AG04450 (cell line): ENCODE measurements around the gene PLA2G1B. TPM values are rescaled to one million over a fixed set of nuclear protein-coding genes. Genes with fewer than 3 reads are reported as not detected.

ENCODE experiments used
- CTCF ChIA-PET: fragments of 300-600, 350-600 bp; formaldehyde crosslinking; extraction: SDS; loops from one replicate; lab custom pipeline; 2022; ENCODE audit warnings: antibody characterized with exemption, inconsistent platforms; lab: Charles Lee
- POLR2A ChIA-PET: fragments of 350-600 bp; formaldehyde crosslinking; extraction: SDS; loops from one replicate; lab custom pipeline; 2021; ENCODE audit warnings: antibody characterized with exemption, inconsistent platforms; lab: Yijun Ruan, JAX
- DNase-seq: peaks from one replicate; pipeline ENCODE4 v3.0.0-alpha.2; 2011; ENCODE audit warnings: low read depth, low spot score
- H3K27ac ChIP-seq: one replicate; pipeline ENCODE4 v1.5.1; 2012; ENCODE audit warnings: low read depth, low read length, control low read depth
- H3K27me3 ChIP-seq: one replicate; pipeline ENCODE4 v1.6.0; 2012; ENCODE audit warnings: low read length; ENCODE audit not compliant: control insufficient read depth, insufficient read depth
- H3K4me3 ChIP-seq: 2 replicates; pipeline ENCODE4 v1.5.1; 2011; ENCODE audit warnings: mild to moderate bottlenecking, low read depth, low read length, control low read depth
- H3K9me3 ChIP-seq: 2 replicates; pipeline ENCODE4 v1.5.1; 2012; ENCODE audit warnings: low read length; ENCODE audit not compliant: control insufficient read depth, insufficient read depth
- polyA plus RNA-seq: library from polyadenylated mRNA; depleted of rRNA; stranded (reverse); fragments of >200 nt; gene quantifications from 2 replicates; pipeline ENCODE4 v1.2.3, GENCODE V29; 2011
- TF ChIP-seq, protein P1 (sequence below): IDR thresholded peaks from 2 replicates; pipeline ENCODE4 v1.5.1; 2011; ENCODE audit warnings: low read depth, low read length, control low read depth, inconsistent platforms

PLA2G1B gene
- polyA plus RNA-seq, 1 experiment: 0.41 TPM

GRCh38 chr12:120367233-120367923 is 39.8 kb upstream of the PLA2G1B start:
- H3K27ac ChIP-seq: no peak overlapping the region
- H3K4me3 ChIP-seq: no peak overlapping the region
- ChIA-PET CTCF (interaction anchor here (0.6 to 1.9 kb wide), 12 partner anchors 10 to 514 kb away, joined by 3 to 14 read pairs (median 4); no protein-coding TSS in a partner anchor), POLR2A (interaction anchor here (0.6 kb wide), 1 partner anchor 218 kb away, joined by 5 read pairs; no protein-coding TSS in a partner anchor)
- H3K9me3 ChIP-seq: no peaks in the 10 kb centered on the region
- H3K27me3 ChIP-seq: peaks cover 82% of the 10 kb centered on the region
- TF ChIP-seq, protein P1, sequence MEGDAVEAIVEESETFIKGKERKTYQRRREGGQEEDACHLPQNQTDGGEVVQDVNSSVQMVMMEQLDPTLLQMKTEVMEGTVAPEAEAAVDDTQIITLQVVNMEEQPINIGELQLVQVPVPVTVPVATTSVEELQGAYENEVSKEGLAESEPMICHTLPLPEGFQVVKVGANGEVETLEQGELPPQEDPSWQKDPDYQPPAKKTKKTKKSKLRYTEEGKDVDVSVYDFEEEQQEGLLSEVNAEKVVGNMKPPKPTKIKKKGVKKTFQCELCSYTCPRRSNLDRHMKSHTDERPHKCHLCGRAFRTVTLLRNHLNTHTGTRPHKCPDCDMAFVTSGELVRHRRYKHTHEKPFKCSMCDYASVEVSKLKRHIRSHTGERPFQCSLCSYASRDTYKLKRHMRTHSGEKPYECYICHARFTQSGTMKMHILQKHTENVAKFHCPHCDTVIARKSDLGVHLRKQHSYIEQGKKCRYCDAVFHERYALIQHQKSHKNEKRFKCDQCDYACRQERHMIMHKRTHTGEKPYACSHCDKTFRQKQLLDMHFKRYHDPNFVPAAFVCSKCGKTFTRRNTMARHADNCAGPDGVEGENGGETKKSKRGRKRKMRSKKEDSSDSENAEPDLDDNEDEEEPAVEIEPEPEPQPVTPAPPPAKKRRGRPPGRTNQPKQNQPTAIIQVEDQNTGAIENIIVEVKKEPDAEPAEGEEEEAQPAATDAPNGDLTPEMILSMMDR: peak; percentile 33; the same call in 1 of the 2 replicates
- no peak for DNase-seq

GRCh38 chr12:120366845-120367232 is 39.3 kb upstream of the PLA2G1B start:
- no peak for DNase-seq
- ChIA-PET CTCF (interaction anchor here (0.6 to 1.9 kb wide), 11 partner anchors 10 to 514 kb away, joined by 3 to 14 read pairs (median 4); no protein-coding TSS in a partner anchor), POLR2A (interaction anchor here (0.6 kb wide), 1 partner anchor 219 kb away, joined by 5 read pairs; no protein-coding TSS in a partner anchor)
- no peak overlapping the region for H3K4me3 ChIP-seq
- H3K27me3 ChIP-seq: peaks cover 83% of the 10 kb centered on the region
- H3K9me3 ChIP-seq: no peaks in the 10 kb centered on the region; the same call in 1 of the 2 replicates
- H3K27ac ChIP-seq: no peak overlapping the region
- TF ChIP-seq, protein P1: no peak

- CTCF ChIA-PET: interaction anchor here (0.7 to 1.9 kb wide), 5 partner anchors 9 to 64 kb away, joined by 3 to 14 read pairs (median 5); no protein-coding TSS in a partner anchor
- no peaks in the 10 kb centered on the region; the same call in 1 of the 2 replicates for H3K9me3 ChIP-seq
- no peak overlapping the region for H3K4me3 ChIP-seq
- DNase-seq: no peak
- peaks cover 82% of the 10 kb centered on the region for H3K27me3 ChIP-seq
- H3K27ac ChIP-seq: no peak overlapping the region
- TF ChIP-seq, protein P1: no peak
- POLR2A ChIA-PET: no interaction called here
Measured at GRCh38 chr12:120366341-120366705, 38.7 kb upstream of the PLA2G1B start.

GRCh38 chr12:120365675-120366340 is 38.2 kb upstream of the PLA2G1B start:
- Histone ChIP-seq H3K4me3 (no peak overlapping the region), H3K9me3 (no peaks in the 10 kb centered on the region; the same call in 1 of the 2 replicates), H3K27ac (no peak overlapping the region), H3K27me3 (peaks cover 79% of the 10 kb centered on the region)
- no peak for DNase-seq
- CTCF ChIA-PET: interaction anchor here (1.9 kb wide), 1 partner anchor 64 kb away, joined by 14 read pairs; no protein-coding TSS in a partner anchor
- TF ChIP-seq, protein P1: no peak
- POLR2A ChIA-PET: no interaction called here
